HepG2 (cell line): ENCODE results near the gene LTB4R2. TPM values are rescaled to one million over a fixed set of nuclear protein-coding genes. Genes with fewer than 3 reads are reported as not detected.

ENCODE experiments used
- ATF3 ChIP-seq: sonication (generic); formaldehyde crosslinking; IDR thresholded peaks from 2 replicates; pipeline ENCODE4 v1.4.0; 2020; ENCODE audit warnings: missing genetic modification reagents
- DPF2 ChIP-seq: sonication (generic); formaldehyde crosslinking; IDR thresholded peaks from 2 replicates; pipeline ENCODE4 v1.4.0; 2020; ENCODE audit warnings: mild to moderate bottlenecking, low read depth, missing genetic modification reagents, borderline replicate concordance
- FOXC1 ChIP-seq: sonication (generic); formaldehyde crosslinking; IDR thresholded peaks from 2 replicates; pipeline ENCODE4 v1.8.0; 2022; ENCODE audit warnings: mild to moderate bottlenecking, missing genetic modification reagents, borderline replicate concordance
- MXI1 ChIP-seq: IDR thresholded peaks from 3 replicates; pipeline ENCODE4 v1.6.1; 2012; ENCODE audit warnings: low read depth, low read length, inconsistent platforms, borderline replicate concordance
- NAIF1 ChIP-seq: sonication (generic); formaldehyde crosslinking; IDR thresholded peaks from 2 replicates; pipeline ENCODE4 v1.5.0; 2020; ENCODE audit warnings: mild to moderate bottlenecking, missing genetic modification reagents, borderline replicate concordance
- RAD21 ChIP-seq: fragments of 450-650 bp; formaldehyde crosslinking; IDR thresholded peaks from 2 replicates; pipeline ENCODE4 v1.5.0; 2020; ENCODE audit warnings: mild to moderate bottlenecking
- SOX5 ChIP-seq: IDR thresholded peaks from 2 replicates; pipeline ENCODE4 v1.6.1; 2016; ENCODE audit warnings: borderline replicate concordance
- SP140L ChIP-seq: sonication (generic); formaldehyde crosslinking; IDR thresholded peaks from 2 replicates; pipeline ENCODE4 v1.4.0; 2020; ENCODE audit warnings: missing genetic modification reagents, borderline replicate concordance
- ZBTB39 ChIP-seq: sonication (generic); formaldehyde crosslinking; IDR thresholded peaks from 2 replicates; pipeline ENCODE4 v1.5.0; 2020; ENCODE audit warnings: missing genetic modification reagents
- ZMYM3 ChIP-seq: sonication (generic); formaldehyde crosslinking; IDR thresholded peaks from 2 replicates; pipeline ENCODE4 v1.5.1; 2020; ENCODE audit warnings: mild to moderate bottlenecking, missing genetic modification reagents
- ZNF264 ChIP-seq: sonication (generic); formaldehyde crosslinking; IDR thresholded peaks from 2 replicates; pipeline ENCODE4 v1.4.0; 2020; ENCODE audit warnings: missing genetic modification reagents
- ZNF496 ChIP-seq: sonication (generic); formaldehyde crosslinking; IDR thresholded peaks from 2 replicates; pipeline ENCODE4 v1.8.1; 2023; ENCODE audit warnings: mild to moderate bottlenecking, moderate library complexity, missing genetic modification reagents; ENCODE audit not compliant: insufficient replicate concordance
- ZNF639 ChIP-seq: conservative IDR thresholded peaks from 2 replicates; pipeline ENCODE4 v1.6.1; 2018; ENCODE audit warnings: missing genetic modification reagents
- ZNF713 ChIP-seq: sonication (generic); formaldehyde crosslinking; IDR thresholded peaks from 2 replicates; pipeline ENCODE4 v1.4.0; 2020; ENCODE audit warnings: mild to moderate bottlenecking, missing genetic modification reagents
- ZNF792 ChIP-seq: IDR thresholded peaks from 2 replicates; pipeline ENCODE4 v1.6.1; 2016
- polyA plus RNA-seq, 8 experiments: library from polyadenylated mRNA; depleted of rRNA in 3 of 8; stranded (reverse) in 7 of 8; unstranded in 1 of 8; fragments of >200 nt; fragmentation: Illumina TruSeq in 4 of 8; extraction: Trizol in 4 of 8; gene quantifications; 2 replicates each; pipeline versions ENCODE4 v1.2.1 to v1.2.3, GENCODE V29; 2011 to 2016; ENCODE audit warnings: low read depth in 4 of 8, missing spikeins in 1 of 8, mixed read lengths in 1 of 8; ENCODE audit not compliant: insufficient read depth in 1 of 8
- total RNA-seq, 5 experiments: library from RNA; depleted of rRNA; stranded (reverse); fragments of >200 nt; fragmentation: Illumina TruSeq; extraction: Trizol; gene quantifications; 2 replicates each; pipeline ENCODE4 v1.2.3, GENCODE V29; 2016; ENCODE audit warnings: low read depth in 1 of 5
- TF ChIP-seq, protein P1 (sequence below): sonication (generic); formaldehyde crosslinking; IDR thresholded peaks from 2 replicates; pipeline ENCODE4 v1.5.0; 2020; ENCODE audit warnings: mild to moderate bottlenecking, low read depth, missing genetic modification reagents, borderline replicate concordance
- TF ChIP-seq, protein P2 (sequence below): sonication (generic); formaldehyde crosslinking; IDR thresholded peaks from 2 replicates; pipeline ENCODE4 v1.4.0; 2020; ENCODE audit warnings: missing genetic modification reagents
- TF ChIP-seq, protein P3 (sequence below): sonication (generic); formaldehyde crosslinking; IDR thresholded peaks from 2 replicates; pipeline ENCODE4 v1.9.0; 2022; ENCODE audit warnings: missing genetic modification reagents, mild to moderate bottlenecking, borderline replicate concordance
- TF ChIP-seq, protein P4 (sequence below): sonication (generic); formaldehyde crosslinking; IDR thresholded peaks from 2 replicates; pipeline ENCODE4 v1.5.1; 2020; ENCODE audit warnings: missing genetic modification reagents, mild to moderate bottlenecking, borderline replicate concordance

Gene LTB4R2
- total and polyA plus RNA-seq, 2 of the 13 experiments (the other 11 are each of a cell fraction or from before 2014, with no cell fraction given): 3.9 to 6.9 TPM

DNA sequence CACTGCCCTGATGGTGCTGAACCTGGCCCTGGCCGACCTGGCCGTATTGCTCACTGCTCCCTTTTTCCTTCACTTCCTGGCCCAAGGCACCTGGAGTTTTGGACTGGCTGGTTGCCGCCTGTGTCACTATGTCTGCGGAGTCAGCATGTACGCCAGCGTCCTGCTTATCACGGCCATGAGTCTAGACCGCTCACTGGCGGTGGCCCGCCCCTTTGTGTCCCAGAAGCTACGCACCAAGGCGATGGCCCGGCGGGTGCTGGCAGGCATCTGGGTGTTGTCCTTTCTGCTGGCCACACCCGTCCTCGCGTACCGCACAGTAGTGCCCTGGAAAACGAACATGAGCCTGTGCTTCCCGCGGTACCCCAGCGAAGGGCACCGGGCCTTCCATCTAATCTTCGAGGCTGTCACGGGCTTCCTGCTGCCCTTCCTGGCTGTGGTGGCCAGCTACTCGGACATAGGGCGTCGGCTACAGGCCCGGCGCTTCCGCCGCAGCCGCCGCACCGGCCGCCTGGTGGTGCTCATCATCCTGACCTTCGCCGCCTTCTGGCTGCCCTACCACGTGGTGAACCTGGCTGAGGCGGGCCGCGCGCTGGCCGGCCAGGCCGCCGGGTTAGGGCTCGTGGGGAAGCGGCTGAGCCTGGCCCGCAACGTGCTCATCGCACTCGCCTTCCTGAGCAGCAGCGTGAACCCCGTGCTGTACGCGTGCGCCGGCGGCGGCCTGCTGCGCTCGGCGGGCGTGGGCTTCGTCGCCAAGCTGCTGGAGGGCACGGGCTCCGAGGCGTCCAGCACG is 6.1 kb downstream of the LTB4R2 start (continued):
- TF ChIP-seq ZBTB39 (CRISPR knock-in tag): no peak
- TF ChIP-seq DPF2 (CRISPR knock-in tag): peak; percentile 45
- TF ChIP-seq, protein P1, sequence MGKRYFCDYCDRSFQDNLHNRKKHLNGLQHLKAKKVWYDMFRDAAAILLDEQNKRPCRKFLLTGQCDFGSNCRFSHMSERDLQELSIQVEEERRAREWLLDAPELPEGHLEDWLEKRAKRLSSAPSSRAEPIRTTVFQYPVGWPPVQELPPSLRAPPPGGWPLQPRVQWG (CRISPR knock-in tag): no peak; the same call in 1 of the 2 replicates
- TF ChIP-seq FOXC1: no peak
- TF ChIP-seq NAIF1 (CRISPR knock-in tag): no peak
- peak; percentile 72 for TF ChIP-seq RAD21
- TF ChIP-seq MXI1: peak; percentile 77; the same call in 1 of the 3 replicates
- TF ChIP-seq ZNF639 (CRISPR knock-in tag): peak; percentile 98
- TF ChIP-seq ZMYM3 (CRISPR knock-in tag): peak; percentile 77; the same call in 1 of the 2 replicates
- TF ChIP-seq, protein P2, sequence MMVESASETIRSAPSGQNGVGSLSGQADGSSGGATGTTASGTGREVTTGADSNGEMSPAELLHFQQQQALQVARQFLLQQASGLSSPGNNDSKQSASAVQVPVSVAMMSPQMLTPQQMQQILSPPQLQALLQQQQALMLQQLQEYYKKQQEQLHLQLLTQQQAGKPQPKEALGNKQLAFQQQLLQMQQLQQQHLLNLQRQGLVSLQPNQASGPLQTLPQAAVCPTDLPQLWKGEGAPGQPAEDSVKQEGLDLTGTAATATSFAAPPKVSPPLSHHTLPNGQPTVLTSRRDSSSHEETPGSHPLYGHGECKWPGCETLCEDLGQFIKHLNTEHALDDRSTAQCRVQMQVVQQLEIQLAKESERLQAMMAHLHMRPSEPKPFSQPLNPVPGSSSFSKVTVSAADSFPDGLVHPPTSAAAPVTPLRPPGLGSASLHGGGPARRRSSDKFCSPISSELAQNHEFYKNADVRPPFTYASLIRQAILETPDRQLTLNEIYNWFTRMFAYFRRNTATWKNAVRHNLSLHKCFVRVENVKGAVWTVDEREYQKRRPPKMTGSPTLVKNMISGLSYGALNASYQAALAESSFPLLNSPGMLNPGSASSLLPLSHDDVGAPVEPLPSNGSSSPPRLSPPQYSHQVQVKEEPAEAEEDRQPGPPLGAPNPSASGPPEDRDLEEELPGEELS (CRISPR knock-in tag): peak; percentile 78
- peak; percentile 96 for TF ChIP-seq ZNF264 (CRISPR knock-in tag)
- TF ChIP-seq ZNF496: no peak
- peak; percentile 98 for TF ChIP-seq ZNF713 (CRISPR knock-in tag)
- TF ChIP-seq, protein P3, sequence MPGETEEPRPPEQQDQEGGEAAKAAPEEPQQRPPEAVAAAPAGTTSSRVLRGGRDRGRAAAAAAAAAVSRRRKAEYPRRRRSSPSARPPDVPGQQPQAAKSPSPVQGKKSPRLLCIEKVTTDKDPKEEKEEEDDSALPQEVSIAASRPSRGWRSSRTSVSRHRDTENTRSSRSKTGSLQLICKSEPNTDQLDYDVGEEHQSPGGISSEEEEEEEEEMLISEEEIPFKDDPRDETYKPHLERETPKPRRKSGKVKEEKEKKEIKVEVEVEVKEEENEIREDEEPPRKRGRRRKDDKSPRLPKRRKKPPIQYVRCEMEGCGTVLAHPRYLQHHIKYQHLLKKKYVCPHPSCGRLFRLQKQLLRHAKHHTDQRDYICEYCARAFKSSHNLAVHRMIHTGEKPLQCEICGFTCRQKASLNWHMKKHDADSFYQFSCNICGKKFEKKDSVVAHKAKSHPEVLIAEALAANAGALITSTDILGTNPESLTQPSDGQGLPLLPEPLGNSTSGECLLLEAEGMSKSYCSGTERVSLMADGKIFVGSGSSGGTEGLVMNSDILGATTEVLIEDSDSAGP (CRISPR knock-in tag): no peak
- TF ChIP-seq, protein P4, sequence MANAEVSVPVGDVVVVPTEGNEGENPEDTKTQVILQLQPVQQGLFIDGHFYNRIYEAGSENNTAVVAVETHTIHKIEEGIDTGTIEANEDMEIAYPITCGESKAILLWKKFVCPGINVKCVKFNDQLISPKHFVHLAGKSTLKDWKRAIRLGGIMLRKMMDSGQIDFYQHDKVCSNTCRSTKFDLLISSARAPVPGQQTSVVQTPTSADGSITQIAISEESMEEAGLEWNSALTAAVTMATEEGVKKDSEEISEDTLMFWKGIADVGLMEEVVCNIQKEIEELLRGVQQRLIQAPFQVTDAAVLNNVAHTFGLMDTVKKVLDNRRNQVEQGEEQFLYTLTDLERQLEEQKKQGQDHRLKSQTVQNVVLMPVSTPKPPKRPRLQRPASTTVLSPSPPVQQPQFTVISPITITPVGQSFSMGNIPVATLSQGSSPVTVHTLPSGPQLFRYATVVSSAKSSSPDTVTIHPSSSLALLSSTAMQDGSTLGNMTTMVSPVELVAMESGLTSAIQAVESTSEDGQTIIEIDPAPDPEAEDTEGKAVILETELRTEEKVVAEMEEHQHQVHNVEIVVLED (CRISPR knock-in tag): peak; percentile 73
- no peak; the same call in 1 of the 2 replicates for TF ChIP-seq SP140L (CRISPR knock-in tag)
- TF ChIP-seq ZNF792 (CRISPR knock-in tag): peak; percentile 99
- no peak; the same call in 1 of the 2 replicates for TF ChIP-seq ATF3
- peak; percentile 82 for TF ChIP-seq SOX5
